Retinal pigment epithelial cell (primary cell): Measurements from ENCODE around the gene CD4.
"Not testable (repeated sequence)": the region's sequence is repeated elsewhere in the genome, so short reads cannot be mapped to it uniquely, and the experiment has no call there.

Experiments
- DNase-seq: peaks from one replicate; pipeline ENCODE4 v3.0.0-alpha.2; 2010; ENCODE audit warnings: low read depth
- H3K4me3 ChIP-seq: 2 replicates; pipeline ENCODE4 v1.5.1; 2011; ENCODE audit warnings: mild to moderate bottlenecking, low read length, control low read depth, moderate library complexity
- CTCF ChIP-seq: conservative IDR thresholded peaks from 2 replicates; pipeline ENCODE4 v1.5.1; 2011; ENCODE audit warnings: low read depth, low read length, control low read depth, inconsistent platforms

The CD4 gene

GRCh38 chr12:6858799-6859198 lies 69.5 kb downstream of the CD4 start:
- DNase-seq = no peak
- no peak for TF ChIP-seq CTCF

GRCh38 chr12:6860116-6860515 lies 70.8 kb downstream of the CD4 start:
- DNase-seq = no peak
- no peak for TF ChIP-seq CTCF
- no peak overlapping the region for H3K4me3 ChIP-seq

More at GRCh38 chr12:6858799-6859198, 69.5 kb downstream of the CD4 start:
- no peak overlapping the region for H3K4me3 ChIP-seq

GRCh38 chr12:6860942-6861341 lies 71.6 kb downstream of the CD4 start:
- H3K4me3 ChIP-seq = no peak overlapping the region
- TF ChIP-seq CTCF = no peak
- DNase-seq = no peak

GRCh38 chr12:6861391-6861790 lies 72.1 kb downstream of the CD4 start:
- H3K4me3 ChIP-seq = no peak overlapping the region
- TF ChIP-seq CTCF = no peak
- DNase-seq = no peak

- no peak overlapping the region for H3K4me3 ChIP-seq
- TF ChIP-seq CTCF = no peak
- no peak for DNase-seq
Measured at GRCh38 chr12:6863033-6863432, 73.7 kb downstream of the CD4 start.

- H3K4me3 ChIP-seq = no peak overlapping the region
- TF ChIP-seq CTCF = no peak
- no peak for DNase-seq
Measured at GRCh38 chr12:6863586-6864321, 74.4 kb downstream of the CD4 start.

- not testable (repeated sequence) for H3K4me3 ChIP-seq, DNase-seq
Measured at GRCh38 chr12:6865307-6865706, 76.0 kb downstream of the CD4 start.
